Inferior parietal cortex (tissue), 1 donor: ENCODE measurements around the gene NCAPD2.
"Not testable (repeated sequence)": the region's sequence is repeated elsewhere in the genome, so short reads cannot be mapped to it uniquely, and the experiment has no call there.

ENCODE experiments used
- DNase-seq: peaks from one replicate; pipeline ENCODE4 v3.0.0-alpha.2; 2016; ENCODE audit errors: extremely low spot score

NCAPD2 gene

DNA sequence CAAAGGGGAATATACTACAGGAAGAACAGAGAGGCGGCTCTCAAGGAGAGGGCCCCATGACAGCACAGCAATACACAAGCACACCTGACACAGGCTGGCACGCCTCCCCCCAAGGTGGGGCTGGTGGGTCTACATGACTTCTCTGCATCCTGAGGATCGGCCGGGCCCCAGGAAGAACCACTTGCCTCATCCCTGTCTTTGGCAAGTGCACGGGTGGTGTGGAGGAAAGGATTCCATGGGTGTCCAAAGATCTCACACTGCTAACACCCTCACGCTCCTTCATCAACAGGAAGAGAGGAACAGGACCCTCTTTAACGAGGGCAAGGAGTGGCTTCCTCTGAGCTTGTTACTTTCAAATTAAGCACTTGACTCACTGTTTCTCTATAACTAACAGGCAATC, 30.7 kb upstream of the NCAPD2 start:
- DNase-seq: no peak

DNA sequence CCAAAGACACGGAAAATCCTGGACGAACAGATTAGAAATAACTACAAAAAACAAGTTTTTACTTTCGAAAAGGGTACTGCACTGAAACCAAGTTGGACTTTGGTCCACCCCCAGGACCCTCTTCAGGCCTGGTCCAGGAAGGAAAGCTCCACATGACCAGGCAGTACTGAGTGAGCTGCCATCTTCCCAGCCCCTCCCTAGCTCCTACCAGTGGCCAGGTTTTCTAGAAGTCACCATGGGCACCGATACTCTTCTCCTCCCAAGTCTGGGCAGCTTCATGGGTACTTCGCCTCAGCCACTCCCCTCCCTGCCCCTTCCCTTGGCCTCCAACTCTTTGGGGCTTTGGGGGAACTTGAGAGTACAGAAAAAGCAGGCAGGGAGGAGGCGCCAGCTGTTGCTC, 30.0 kb upstream of the NCAPD2 start:
- DNase-seq: no peak

DNA sequence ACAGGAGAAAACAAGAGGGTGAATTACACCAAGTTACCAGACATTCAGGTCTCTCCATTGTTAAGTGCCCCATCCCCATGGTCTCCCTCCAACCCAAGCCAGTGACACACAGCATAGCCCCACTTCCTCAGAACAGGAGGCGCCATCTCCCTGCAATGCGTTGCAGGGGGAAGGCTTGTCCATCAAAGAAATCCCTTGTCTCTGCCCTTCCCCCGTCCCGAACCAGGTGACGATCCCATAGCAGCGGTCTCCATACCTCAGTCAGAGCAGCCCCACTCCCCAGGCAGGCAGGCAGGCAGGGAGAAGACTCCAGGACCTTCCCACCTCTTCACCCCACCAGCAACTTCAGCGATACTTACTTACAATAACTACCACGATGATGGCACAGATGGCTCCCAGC, 29.4 kb upstream of the NCAPD2 start:
- DNase-seq: no peak

DNA sequence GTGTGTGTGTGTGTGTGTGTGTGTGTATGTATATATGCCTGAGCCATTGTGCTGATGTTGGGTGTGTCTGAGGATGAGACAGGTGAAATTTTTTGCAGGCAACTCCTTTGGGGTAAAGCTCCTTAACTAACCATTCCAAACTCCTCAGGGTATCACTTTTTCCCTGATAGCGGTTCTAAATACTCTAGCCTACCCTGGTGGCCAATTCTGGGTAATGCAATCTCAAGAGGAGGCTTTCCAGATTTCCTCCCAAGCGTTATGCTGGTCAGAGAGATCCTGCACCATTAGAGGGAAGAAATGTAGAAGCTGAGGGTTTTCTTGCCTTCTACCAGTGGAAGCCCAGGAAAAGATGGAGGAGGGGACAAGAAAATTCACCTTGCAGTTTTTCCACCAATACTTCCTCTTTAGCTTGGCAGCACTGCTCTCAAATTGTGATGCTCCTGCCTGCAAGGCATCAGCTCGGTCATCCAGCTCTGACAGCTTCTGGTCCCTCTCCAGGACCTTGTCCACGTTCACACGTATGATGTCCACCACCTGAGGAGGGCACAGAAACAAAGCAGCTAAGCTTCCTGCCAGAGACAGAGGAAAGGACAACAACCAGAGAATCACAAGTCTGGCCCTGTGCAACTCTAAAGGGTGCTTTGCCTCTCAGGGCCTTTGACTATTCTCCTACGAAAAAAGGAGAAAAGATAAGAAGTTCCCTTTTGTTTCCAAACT, 28.3 kb upstream of the NCAPD2 start:
- DNase-seq: peak; percentile 82

DNA sequence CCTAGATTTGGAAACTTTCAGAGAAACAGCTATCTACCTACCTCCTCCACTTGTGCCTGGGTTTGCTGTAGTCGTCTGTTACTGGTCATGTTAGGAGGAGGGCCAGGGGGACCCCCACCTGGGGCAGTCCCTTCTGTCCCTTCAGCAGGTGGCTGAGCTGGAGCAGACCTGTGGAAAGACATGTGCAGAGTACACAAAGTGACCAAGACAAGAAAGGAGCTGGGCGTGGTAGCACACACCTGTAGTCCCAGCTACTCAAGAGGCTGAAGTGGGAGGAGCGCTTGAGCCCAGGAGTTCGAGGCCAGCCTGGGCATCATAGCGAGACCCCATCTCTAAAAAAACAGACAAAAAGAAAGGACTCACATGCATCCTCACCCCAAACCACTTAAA, 27.7 kb upstream of the NCAPD2 start:
- DNase-seq: no peak

DNA sequence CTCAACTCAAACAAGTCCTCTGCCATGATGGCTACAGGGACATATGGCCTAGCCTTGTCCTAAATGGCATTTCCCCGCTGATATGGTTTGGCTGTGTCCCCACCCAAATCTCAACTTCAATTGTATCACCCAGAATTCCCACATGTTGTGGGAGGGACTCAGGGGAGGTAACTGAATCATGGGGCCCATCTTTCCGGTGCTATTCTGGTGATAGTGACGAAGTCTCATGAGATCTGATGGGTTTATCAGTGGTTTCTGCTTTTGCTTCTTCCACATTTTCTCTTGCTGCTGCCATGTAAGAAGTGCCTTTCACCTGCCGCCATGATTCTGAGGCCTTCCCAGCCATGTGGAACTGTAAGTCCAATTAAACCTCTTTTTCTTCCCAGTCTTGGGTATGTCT, 27.2 kb upstream of the NCAPD2 start:
- not testable (repeated sequence) for DNase-seq

DNA sequence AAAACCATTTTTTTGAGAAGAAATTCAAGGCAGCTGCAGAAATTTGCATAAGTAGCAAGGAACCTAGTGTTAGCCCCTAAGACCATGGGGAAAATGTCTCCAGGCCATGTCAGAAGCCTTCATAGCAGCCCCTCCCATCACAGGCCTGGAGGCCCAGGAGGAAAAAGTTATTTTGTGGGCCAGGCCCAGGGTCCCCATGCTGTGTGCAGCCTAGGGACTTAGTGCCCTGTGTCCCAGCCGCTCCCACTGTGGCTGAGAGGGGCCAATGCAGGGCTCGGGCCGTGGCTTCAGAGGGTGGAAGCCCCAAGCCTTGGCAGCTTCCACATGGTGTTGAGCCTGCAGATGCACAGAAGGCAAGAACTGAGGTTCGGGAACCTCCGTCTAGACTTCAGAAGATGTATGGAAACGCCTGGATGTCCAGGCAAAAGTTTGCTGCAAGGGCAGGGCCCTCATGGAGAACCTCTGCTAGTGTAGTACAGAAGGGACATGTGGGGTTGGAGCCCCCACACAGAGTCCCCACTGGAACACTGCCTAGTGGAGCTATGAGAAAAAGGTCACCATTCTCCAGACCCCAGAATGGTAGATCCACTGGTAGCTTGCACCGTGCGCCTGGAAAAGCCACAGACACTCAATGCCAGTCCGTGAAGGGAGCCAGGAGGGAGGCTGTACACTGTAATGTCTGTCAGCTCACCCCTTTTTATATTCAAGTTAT, 26.2 kb upstream of the NCAPD2 start:
- not testable (repeated sequence) for DNase-seq

DNA sequence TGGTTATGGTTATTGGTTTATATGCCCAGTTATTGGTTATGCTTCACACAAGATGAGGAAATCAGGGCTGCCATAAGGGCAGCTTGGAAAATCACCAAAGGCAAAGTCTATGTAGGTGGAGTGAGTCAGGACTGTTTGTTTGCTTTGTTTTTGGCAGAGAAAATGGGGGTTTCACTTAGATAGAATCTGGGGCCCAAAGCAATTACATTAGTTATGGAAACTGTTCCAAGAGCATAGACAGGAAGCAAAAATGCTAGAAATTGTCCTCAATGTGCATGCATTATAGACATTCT, 25.7 kb upstream of the NCAPD2 start:
- DNase-seq: no peak

DNA sequence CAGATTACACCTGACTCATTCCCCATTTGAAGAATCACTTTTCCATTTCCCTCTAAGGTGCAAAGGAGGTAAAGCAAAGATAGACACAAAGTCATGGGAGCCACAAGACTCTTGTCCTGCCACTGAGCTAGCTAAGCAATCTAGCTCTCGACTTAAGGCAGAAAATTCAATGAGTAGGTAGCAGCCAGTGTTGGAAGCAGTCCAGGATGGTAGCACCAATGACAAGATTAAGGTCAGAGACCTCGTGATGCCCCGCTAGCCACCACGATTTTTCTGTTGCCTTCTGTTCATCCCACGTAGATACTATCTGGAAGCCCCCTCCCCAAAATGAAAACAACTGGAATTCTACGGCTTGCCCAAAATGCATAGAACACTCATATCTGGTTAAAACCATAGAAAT, 24.8 kb upstream of the NCAPD2 start:
- DNase-seq: no peak

DNA sequence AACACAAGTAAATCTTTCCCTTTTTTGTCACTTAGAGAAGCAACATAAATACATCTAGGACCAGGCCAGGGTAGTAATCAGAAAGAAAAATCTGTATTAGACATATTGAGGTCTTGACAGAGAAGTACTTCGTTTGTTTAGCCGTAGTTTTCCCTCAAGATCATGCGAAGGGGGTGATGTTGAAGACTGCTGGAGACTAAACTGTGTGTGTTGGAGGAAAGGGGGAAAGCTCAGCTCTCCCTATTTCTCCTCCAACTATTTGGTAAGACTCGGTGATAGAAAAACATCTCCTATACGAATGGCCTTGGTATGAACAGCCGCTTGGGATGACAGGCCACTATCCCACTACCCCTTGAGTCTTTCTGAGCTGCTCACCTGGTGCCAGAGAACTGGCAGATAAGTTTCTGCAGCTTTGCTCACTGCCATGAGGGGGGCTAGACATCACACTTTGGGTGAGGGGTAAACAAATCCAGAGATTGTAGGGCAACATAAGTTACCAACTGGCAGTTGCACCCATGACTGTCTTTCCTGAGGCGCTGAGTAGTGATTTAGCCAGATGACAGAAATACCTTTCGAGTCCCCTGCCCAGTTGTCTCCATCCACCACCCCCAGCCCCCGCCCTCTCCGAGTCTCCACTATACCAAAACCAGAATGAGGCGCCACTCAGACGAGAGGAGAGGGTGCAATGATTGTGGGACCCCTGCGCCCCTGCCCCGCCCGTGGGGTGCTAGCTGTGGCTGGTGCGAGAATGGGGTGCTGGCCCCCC, 24.1 kb upstream of the NCAPD2 start:
- no peak for DNase-seq

DNA sequence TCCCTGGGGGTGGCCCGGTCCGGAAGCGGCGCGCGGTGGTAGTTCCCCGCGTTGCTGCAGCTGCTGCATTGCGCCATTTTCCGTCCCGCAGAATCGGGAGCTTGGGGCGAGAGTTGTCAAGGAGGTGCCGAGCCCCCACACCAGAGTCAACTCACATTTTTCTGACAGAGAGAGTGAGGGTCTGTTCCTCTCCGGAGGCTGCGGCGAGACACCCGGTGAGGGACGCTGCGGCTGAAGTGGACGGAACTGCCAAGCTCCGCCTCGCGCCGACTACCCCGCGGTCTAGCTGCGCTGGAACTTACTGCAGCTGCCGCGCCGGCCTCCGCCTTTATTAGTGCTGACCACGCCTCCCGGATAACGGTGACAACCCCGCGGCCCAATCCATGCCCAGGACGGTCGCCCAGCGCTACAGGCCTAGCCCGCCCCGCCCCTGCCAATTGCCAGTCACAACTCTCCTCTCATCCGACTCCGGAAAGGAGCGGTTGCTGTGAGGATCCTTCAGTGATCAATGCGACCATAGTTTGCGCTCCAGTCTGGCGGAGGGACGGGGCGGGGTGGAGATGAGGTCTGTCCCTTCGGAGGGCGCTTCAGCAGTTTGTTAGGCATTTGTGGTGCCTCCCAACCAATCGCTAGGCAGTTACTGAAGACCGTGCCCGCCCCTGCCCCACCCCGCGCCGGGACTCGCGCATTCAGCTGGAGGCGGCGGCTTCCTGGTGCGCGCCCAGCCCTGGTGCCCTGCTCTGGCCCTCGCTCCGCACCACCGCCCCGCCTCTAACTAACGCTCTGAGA, 23.3 kb upstream of the NCAPD2 start, which contains the start of gene VAMP1:
VAMP1 (minus strand) TSS at position 303 of the 789 bp plus-strand sequence; CDS start at position 157, 146 bp downstream.
- DNase-seq: peak; percentile 94

DNA sequence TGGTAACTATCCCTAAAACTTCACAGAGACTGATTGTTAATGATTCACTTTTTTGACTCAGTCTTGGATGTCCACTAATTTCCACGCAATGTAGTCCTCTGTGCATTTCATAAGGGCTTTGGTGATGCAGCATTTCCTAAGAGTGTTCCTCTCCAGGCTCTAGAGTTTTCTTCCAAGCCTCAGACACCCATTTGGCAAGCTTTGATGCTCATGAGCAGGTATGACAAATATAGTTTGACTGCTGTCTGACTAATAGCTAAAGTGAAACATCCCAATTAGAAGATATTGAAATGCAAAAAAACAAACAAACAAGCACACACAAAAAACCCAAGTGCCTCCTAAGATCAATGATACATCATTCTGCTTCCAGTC, 21.9 kb upstream of the NCAPD2 start:
- no peak for DNase-seq

DNA sequence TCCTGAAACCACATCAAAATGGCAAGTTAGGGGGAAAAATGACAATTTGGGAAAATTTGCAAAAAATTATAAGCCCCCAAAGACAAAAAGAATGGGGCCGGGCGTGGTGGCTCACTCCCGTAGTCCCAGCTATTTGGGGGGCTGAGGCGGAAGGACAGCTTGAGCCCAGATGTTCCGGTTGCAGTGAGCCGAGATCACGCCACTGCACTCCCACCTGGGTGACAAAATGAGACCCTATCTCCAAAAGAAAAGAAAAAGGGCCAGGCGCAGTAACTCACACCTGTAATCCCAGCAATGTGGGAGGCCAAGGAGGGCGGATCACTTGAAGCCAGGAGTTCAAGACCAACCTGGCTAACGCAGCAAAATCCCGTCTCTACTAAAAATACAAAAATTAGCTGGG, 21.4 kb upstream of the NCAPD2 start:
- DNase-seq: no peak

DNA sequence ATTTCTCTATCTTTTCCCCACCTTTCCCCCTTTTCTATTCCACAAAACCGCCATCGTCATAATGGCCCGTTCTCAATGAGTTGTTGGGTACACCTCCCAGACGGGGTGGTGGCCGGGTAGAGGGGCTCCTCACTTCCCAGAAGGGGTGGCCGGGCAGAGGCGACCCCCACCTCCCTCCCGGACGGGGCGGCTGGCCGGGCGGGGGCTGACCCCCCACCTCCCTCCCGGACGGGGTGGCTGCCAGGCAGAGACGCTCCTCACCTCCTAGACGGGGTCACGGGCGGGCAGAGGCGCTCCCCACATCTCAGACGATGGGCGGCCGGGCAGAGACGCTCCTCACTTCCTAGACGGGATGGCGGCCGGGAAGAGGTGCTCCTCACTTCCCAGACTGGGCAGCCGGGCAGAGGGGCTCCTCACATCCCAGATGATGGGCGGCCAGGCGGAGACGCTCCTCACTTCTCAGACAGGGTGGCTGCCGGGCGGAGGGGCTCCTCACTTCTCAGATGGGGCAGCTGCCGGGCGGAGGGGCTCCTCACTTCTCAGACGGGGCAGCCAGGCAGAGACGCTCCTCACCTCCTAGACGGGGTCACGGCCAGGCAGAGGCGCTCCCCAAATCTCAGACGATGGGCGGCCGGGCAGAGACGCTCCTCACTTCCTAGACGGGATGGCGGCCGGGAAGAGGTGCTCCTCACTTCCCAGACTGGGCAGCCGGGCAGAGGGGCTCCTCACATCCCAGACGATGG, 18.5 kb upstream of the NCAPD2 start:
- DNase-seq: not testable (repeated sequence)

DNA sequence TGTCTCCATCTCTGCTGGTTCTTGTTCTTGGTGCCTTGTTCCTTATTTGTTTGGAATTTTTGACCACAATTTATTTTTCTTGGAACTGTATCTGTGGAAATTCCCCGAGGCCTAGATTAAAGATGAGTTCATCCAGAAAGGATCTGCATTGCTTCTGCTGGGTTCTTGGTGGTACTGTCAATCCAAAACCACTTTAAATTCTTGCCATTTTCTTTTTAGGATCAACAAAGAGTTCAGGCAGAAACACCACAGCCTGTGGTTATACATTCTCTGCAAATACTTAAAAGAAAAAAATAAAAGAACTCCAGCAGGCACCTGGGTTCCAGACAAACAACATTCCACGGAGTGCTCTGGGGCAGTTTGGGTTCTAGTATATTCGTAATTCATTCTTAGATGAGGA, 17.4 kb upstream of the NCAPD2 start:
- DNase-seq: no peak

DNA sequence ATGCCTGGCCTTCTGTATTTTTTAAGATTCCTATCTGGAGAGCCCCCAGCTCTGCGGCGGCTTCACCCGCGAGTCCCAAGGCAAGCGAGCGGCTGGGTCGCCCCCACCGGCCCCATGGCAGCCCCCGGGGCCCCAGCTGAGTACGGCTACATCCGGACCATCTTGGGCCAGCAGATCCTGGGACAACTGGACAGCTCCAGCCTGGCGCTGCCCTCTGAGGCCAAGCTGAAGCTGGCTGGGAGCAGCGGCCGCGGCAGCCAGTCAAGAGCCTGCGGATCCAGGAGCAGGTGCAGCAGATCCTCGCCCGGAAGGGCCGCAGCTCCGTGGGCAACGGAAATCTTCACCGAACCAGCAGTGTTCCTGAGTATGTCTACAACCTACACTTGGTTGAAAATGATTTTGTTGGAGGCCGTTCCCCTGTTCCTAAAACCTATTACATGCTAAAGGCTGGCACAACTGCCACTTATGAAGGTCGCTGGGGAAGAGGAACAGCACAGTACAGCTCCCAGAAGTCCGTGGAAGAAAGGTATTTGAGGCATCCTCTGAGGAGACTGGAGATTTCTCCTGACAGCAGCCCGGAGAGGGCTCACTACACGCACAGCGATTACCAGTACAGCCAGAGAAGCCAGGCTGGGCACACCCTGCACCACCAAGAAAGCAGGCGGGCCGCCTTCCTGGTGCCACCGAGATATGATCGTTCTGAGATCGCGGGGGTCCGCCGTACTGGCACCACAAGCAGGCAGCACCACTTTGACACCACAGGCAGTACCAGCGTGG, 16.1 kb upstream of the NCAPD2 start:
- not testable (repeated sequence) for DNase-seq

DNA sequence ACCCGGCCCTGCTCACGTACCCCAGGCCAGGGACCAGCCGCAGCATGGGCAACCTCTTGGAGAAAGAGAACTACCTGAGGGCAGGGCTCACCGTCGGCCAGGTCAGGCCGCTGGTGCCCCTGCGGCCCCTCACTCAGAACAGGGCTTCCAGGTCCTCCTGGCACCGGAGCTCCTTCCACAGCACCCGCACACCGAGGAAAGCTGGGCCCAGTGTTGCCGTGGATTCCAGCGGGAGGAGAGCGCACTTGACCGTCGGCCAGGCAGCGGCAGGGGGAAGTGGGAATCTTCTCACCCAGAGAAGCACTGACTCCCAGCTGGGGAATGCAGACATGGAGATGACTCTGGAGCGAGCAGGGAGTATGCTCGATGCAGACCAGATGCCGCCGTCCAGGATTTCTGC, 15.5 kb upstream of the NCAPD2 start:
- no peak for DNase-seq

DNA sequence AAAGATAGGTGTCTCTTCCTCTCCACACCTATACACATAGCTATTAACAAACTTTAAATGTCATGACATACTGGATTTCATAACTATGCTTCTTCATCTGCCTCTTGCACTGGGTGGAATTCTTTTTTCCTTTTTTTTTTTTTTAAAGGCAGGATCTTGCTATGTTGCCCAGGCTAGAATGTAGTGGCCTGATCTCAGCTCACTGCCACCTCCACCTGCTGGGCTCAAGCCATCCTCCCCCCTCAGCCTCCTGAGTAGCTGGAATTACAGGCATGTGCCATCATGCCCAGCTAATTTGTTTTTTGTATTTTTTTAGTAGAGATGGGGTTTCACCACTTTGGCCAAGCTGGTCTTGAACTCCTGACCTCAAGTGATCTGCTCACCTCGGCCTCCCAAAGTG, 5.7 kb upstream of the NCAPD2 start:
- DNase-seq: no peak

DNA sequence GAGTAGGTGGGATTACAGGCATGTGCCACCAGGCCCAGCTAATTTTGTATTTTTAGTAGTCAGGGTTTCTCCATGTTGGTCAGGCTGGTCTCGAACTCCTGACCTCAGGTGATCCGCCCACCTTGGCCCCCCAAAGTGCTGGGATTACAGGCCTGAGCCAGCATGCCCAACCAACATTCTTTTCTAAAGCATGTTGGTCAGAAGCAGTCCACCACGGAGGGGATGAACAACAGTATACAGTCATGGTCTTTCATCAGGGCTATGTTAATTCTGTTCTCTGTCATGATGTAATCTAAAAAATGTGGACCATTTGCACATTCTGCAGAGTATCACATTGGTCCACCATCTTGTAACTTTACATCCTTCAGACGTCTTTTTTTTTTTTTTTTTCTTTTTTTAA, 4.5 kb upstream of the NCAPD2 start:
- DNase-seq: no peak

DNA sequence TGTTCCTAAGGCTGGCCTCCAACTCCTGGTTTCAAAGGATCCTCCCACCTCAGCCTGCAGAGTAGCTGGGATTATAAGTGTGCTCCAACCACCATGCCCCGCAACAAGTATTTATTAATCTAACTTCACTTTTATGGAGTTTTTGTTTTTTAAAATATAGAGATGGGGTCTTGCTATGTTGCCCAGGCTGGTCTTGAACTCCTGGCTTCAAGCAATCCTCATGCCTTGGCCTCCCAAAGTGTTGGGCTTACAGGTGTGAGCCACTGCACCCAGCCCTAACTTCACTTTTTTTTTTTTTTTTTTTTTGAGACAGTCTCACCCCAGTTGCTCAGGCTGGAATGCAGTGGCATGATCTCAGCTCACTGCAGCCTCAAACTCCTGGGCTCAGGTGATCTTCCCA, 3.2 kb upstream of the NCAPD2 start:
- not testable (repeated sequence) for DNase-seq
